Astrocyte (in vitro differentiated cells and primary cell): ENCODE measurements around the gene TSHZ1. TPM values are rescaled to one million over a fixed set of nuclear protein-coding genes. Genes with fewer than 3 reads are reported as not detected.

ENCODE experiments used
- DNase-seq: peaks from one replicate; pipeline ENCODE4 v3.0.0-alpha.2; 2010; ENCODE audit warnings: low read depth
- FAIRE-seq: peaks from 2 replicates; lab custom pipeline; 2011; peaks lifted over from hg19 to GRCh38; lab: Jason Lieb, UNC
- H2AFZ ChIP-seq: 2 replicates; pipeline ENCODE4 v1.6.0; 2012; ENCODE audit warnings: low read depth, low read length, inconsistent platforms
- H3K27ac ChIP-seq: 2 replicates; pipeline ENCODE4 v1.5.1; 2011; ENCODE audit warnings: low read depth, low read length, inconsistent platforms
- H3K27me3 ChIP-seq: 2 replicates; pipeline ENCODE4 v1.6.0; 2011; ENCODE audit warnings: low read length, inconsistent platforms; ENCODE audit not compliant: insufficient read depth
- H3K36me3 ChIP-seq: 2 replicates; pipeline ENCODE4 v1.5.1; 2011; ENCODE audit warnings: low read length, inconsistent platforms; ENCODE audit not compliant: insufficient read depth
- H3K4me1 ChIP-seq: 2 replicates; pipeline ENCODE4 v1.5.1; 2011; ENCODE audit warnings: low read length, inconsistent platforms; ENCODE audit not compliant: insufficient read depth
- H3K4me2 ChIP-seq: 2 replicates; pipeline ENCODE4 v1.6.0; 2012; ENCODE audit warnings: low read length, inconsistent platforms
- H3K4me3 ChIP-seq: 2 replicates; pipeline ENCODE4 v1.5.1; 2011; ENCODE audit warnings: low read depth, mild to moderate bottlenecking, low read length, inconsistent platforms; ENCODE audit not compliant: insufficient read depth
- H3K79me2 ChIP-seq: 2 replicates; pipeline ENCODE4 v1.6.0; 2012; ENCODE audit warnings: mild to moderate bottlenecking, low read length, inconsistent platforms; ENCODE audit not compliant: insufficient read depth
- H3K9ac ChIP-seq: 2 replicates; pipeline ENCODE4 v1.6.0; 2012; ENCODE audit warnings: mild to moderate bottlenecking, low read length, inconsistent platforms
- H3K9me3 ChIP-seq: 2 replicates; pipeline ENCODE4 v1.5.1; 2012; ENCODE audit warnings: low read depth, mild to moderate bottlenecking, low read length, inconsistent platforms; ENCODE audit not compliant: insufficient read depth
- H4K20me1 ChIP-seq: 2 replicates; pipeline ENCODE4 v1.6.0; 2012; ENCODE audit warnings: low read length, inconsistent platforms; ENCODE audit not compliant: insufficient read depth
- H3K27ac Mint-ChIP-seq: one replicate; pipeline ENCODE4 v1.8.0; 2021; ENCODE audit warnings: mild to moderate bottlenecking, mixed read lengths; ENCODE audit not compliant: unreplicated experiment
- H3K27me3 Mint-ChIP-seq: one replicate; pipeline ENCODE4 v1.8.0; 2021; ENCODE audit warnings: low read depth, mixed read lengths; ENCODE audit not compliant: unreplicated experiment
- H3K36me3 Mint-ChIP-seq: one replicate; pipeline ENCODE4 v1.8.0; 2021; ENCODE audit warnings: low read depth, mixed read lengths; ENCODE audit not compliant: unreplicated experiment
- H3K4me1 Mint-ChIP-seq: one replicate; pipeline ENCODE4 v1.8.0; 2021; ENCODE audit warnings: low read depth, mixed read lengths; ENCODE audit not compliant: unreplicated experiment
- H3K4me3 Mint-ChIP-seq: one replicate; pipeline ENCODE4 v1.8.0; 2021; ENCODE audit warnings: mild to moderate bottlenecking, moderate library complexity, mixed read lengths; ENCODE audit not compliant: unreplicated experiment
- H3K9me3 Mint-ChIP-seq: one replicate; pipeline ENCODE4 v1.8.0; 2021; ENCODE audit warnings: mild to moderate bottlenecking, mixed read lengths; ENCODE audit not compliant: unreplicated experiment
- CTCF ChIP-seq: IDR thresholded peaks from 2 replicates; pipeline ENCODE4 v1.5.1; 2011; ENCODE audit warnings: low read depth, mild to moderate bottlenecking, inconsistent platforms, low read length, moderate library complexity; ENCODE audit not compliant: insufficient read depth
- EZH2 ChIP-seq: IDR thresholded peaks from 2 replicates; pipeline ENCODE4 v1.6.1; 2012; ENCODE audit warnings: mild to moderate bottlenecking, low read length, inconsistent platforms; ENCODE audit not compliant: insufficient read depth
- total RNA-seq: library from RNA; stranded (reverse); gene quantifications from 2 replicates; pipeline ENCODE4 v1.2.1, GENCODE V29; 2021

The TSHZ1 gene
- total RNA-seq, 1 donor from 2014 or later: 2.9 TPM

- H3K9ac ChIP-seq: no peak overlapping the region
- H3K4me2 ChIP-seq: peak overlapping the region; percentile 15
- TF ChIP-seq EZH2 (no peak), CTCF (no peak)
- no peak overlapping the region for H3K27ac ChIP-seq
- Mint-ChIP-seq H3K27ac (no peak overlapping the region), H3K36me3 (no peaks in the 10 kb centered on the region), H3K27me3 (no peaks in the 10 kb centered on the region), H3K4me3 (no peak overlapping the region), H3K9me3 (no peaks in the 10 kb centered on the region), H3K4me1 (peaks cover 15% of the 10 kb centered on the region)
- no peaks in the 10 kb centered on the region for H3K4me1 ChIP-seq
- H3K4me3 ChIP-seq: no peak overlapping the region
- H3K9me3 ChIP-seq: no peaks in the 10 kb centered on the region
- no peaks in the 10 kb centered on the region for H3K36me3 ChIP-seq
- DNase-seq (no peak), FAIRE-seq (no peak)
- no peaks in the 10 kb centered on the region for H4K20me1 ChIP-seq
- peak overlapping the region; percentile 12 for H2AFZ ChIP-seq
- H3K79me2 ChIP-seq: no peaks in the 10 kb centered on the region
- H3K27me3 ChIP-seq: no peaks in the 10 kb centered on the region
Observed at GRCh38 chr18:75277610-75277928, 67.0 kb downstream of the TSHZ1 start.

GRCh38 chr18:75279381-75279780 lies 68.8 kb downstream of the TSHZ1 start:
- Histone ChIP-seq H2AFZ (no peak overlapping the region), H3K36me3 (no peaks in the 10 kb centered on the region), H3K79me2 (no peaks in the 10 kb centered on the region), H3K4me3 (no peak overlapping the region), H4K20me1 (no peaks in the 10 kb centered on the region), H3K9me3 (no peaks in the 10 kb centered on the region), H3K4me2 (no peak overlapping the region), H3K9ac (no peak overlapping the region), H3K4me1 (no peaks in the 10 kb centered on the region), H3K27ac (no peak overlapping the region), H3K27me3 (no peaks in the 10 kb centered on the region)
- TF ChIP-seq EZH2 (no peak), CTCF (no peak)
- peaks cover 15% of the 10 kb centered on the region for H3K4me1 Mint-ChIP-seq
- DNase-seq (no peak), FAIRE-seq (no peak)
- H3K36me3 Mint-ChIP-seq: no peaks in the 10 kb centered on the region
- no peak overlapping the region for H3K27ac Mint-ChIP-seq
- no peak overlapping the region for H3K4me3 Mint-ChIP-seq
- H3K9me3 Mint-ChIP-seq: no peaks in the 10 kb centered on the region
- no peaks in the 10 kb centered on the region for H3K27me3 Mint-ChIP-seq

GRCh38 chr18:75280427-75281280 lies 70.1 kb downstream of the TSHZ1 start:
- Histone ChIP-seq H3K4me3 (no peak overlapping the region), H2AFZ (no peak overlapping the region), H3K79me2 (no peaks in the 10 kb centered on the region), H3K4me2 (no peak overlapping the region), H3K9me3 (no peaks in the 10 kb centered on the region), H3K9ac (no peak overlapping the region), H3K27me3 (no peaks in the 10 kb centered on the region), H3K27ac (no peak overlapping the region), H4K20me1 (no peaks in the 10 kb centered on the region), H3K4me1 (no peaks in the 10 kb centered on the region), H3K36me3 (no peaks in the 10 kb centered on the region)
- Mint-ChIP-seq H3K9me3 (no peaks in the 10 kb centered on the region), H3K27me3 (no peaks in the 10 kb centered on the region), H3K4me1 (peaks cover 15% of the 10 kb centered on the region), H3K4me3 (no peak overlapping the region), H3K36me3 (peaks cover 2% of the 10 kb centered on the region), H3K27ac (no peak overlapping the region)
- no peak for TF ChIP-seq EZH2
- TF ChIP-seq CTCF: no peak
- DNase-seq (no peak), FAIRE-seq (no peak)
